Activated CD4-positive, alpha-beta T cell treated with anti-CD3 and anti-CD28 coated beads, Interleukin-2, Interleukin-4, amounts not matched to agents 100 ng/mL and 50 ng/mL, durations not matched to agents 16 hours and 8 hours (primary cell): ENCODE data around the gene FITM1.

Experiments
- DNase-seq: peaks from one replicate; pipeline ENCODE4 v3.0.0-alpha.2; 2020; ENCODE audit warnings: low spot score

The FITM1 gene

DNA sequence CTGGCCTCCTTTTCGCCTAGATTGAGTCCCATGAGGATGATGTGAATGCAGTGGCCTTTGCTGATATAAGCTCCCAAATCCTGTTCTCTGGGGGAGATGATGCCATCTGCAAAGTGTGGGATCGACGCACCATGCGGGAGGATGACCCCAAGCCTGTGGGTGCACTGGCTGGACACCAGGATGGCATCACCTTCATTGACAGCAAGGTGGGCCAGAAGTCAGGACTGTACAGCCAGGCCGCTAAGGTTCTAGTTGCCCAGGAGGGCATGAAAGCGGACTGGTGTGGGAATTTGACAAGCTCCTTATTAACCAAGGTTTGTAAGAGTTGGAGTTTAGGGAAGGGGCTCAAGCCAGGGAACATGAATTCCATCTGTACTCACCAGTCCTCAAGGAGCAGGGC, 10.8 kb upstream of the FITM1 start:
- DNase-seq = no peak

DNA sequence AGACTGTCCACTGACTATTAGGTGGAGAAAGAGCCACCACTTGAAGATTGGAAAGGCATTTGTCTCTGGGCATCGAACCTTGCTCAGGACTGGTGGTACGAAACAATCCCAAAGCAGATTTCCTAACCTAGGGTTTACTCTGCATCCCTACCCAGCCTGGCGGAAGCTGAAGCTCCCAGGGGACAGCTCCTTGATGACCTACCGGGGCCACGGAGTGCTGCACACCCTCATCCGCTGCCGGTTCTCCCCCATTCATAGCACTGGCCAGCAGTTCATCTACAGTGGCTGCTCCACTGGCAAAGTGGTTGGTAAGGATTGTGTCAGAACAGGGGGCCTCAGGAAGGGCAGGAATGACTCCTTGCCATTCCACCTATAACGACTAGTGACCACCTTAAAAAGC, 9.2 kb upstream of the FITM1 start:
- DNase-seq = no peak

DNA sequence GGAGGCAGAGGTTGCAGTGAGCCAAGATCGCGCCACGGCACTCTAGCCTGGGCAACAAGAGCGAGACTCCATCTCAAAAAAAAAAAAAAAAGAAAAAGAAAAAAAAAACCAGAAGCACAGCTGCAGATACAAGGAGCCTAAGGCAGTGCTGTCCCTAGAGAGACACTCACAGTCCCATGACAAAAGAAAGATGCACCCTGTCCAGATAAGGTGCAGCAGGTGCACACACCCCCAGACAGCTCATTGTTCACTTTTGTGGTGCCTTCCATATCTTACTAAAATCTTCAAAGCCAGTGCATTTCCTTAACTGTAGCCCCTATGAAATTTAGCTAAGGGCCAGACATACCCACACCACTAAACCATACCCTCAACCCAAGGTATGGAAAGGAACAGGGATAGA, 8.0 kb upstream of the FITM1 start:
- DNase-seq = no peak

DNA sequence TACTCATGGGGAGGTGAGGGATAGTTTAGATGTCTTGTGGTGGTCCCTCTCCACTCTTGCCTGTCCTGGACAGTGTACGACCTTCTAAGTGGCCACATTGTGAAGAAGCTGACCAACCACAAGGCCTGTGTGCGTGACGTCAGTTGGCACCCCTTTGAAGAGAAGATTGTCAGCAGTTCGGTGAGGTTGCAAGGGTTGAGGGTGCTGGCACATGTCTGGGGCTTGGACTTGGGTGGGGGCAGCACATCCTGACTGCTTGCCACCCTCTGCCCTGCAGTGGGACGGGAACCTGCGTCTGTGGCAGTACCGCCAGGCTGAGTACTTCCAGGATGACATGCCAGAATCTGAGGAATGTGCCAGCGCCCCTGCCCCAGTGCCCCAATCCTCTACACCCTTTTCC, 7.6 kb upstream of the FITM1 start:
- no peak for DNase-seq

DNA sequence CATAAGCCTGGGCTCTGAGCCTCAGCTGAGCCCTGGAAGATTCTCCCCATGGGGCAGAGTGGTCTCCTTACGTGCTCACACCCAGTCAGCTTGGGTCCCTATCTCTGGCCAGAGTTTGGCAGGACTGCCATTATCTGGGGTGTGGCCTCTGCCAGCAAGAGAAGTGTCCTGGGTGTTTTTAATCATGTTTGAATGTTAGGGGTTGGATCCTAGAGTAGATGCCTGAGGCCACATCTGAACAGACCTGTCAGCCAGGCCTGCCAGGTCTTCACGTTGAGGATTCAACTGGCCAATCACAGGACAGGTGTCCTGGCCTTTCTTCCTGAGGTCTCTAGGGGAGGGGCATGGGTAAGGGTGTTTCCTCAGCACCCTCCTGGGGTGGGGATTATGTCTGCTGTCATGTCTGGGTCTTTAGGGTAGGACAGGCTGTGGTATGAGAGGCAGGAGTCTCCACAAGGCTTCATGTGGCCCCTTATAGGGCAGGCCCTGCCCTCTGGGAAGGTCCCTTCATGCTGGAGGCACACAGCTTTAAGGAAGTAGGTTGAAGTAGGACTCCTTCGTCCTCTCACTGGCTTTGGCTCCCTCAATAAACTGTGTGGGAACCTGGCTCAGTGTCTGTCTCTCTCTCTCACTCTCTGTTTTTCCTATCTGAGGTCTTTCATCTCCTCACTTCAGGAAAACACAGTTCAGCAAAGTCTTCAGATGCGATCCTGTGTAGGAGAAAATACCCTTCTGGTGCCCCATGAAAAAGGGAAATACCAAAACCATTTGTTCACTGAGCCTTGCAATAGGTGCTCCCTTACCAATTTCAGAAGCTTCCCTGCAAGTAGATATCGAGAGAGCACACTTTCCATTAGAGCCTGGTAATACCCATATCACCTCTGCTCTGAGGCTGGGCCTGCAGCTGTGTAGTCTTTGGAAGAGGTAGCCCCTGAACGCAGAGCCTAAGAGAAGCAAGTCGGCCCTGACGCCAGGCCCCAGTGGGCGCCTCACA, 6.7 kb upstream of the FITM1 start:
- DNase-seq = no peak

DNA sequence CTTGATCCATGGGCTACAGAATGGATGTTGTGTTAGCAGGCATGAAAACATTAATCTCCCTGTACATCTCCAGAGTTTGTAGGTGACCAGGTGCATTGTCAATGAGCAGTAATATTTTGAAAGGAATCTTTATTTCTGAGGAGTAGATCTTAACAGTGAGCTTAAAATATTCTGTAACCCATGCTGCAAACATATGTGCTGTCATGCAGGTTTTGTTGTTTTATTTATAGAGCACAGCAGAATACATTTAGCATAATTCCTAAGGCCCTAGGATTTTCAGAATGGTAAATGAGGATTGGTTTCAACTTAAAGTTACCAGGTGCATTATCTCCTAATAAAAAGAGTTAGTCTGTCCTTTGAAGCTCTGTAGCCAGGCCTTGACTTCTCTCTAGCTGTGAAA, 3.5 kb upstream of the FITM1 start:
- no peak for DNase-seq

DNA sequence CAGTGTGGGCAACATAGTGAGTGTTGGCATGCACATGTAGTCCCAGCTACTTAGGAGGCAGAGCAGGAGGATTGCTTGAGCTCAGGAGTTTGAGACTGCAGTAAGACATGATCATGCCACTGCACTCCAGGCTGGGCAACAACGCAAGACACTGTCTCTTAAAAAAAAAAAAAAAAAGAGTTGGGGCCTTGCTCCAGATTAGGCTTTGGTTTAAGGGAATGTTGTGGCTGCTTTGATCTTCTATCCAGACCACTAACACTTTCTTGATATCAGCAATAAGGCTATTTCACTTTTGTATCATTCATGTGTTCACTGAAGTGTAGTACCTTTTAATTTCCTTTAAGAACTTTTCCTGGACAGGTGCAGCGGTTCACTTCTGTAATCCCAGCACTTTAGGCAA, 2.8 kb upstream of the FITM1 start:
- no peak for DNase-seq

DNA sequence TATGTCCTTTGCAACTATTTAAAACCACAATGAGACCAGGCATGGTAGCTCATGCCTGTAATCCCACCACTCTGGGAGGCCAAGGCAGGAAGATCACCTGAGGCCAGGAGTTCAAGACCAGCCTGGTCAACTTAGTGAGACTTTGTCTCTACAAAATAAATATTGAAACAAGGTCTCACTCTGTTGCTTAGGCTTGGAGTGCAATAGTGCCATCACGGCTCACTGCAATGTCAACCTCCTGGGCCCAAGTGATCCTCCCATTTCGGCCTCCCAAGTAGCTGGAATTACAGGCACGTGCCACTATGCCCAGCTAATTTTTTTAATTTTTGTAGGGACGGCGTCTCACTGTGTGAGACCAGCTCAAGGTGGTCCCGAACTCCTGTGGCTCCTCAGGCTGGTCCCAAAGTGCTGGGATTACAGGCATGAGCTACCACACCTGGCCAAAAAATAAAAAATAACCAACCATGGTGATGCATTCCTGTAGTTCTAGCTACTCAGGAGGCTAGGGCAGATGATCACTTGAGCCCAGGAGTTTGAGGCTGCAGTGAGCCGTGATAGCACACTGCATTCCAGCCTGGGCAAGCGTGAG, 955 bp upstream of the FITM1 start:
- no peak for DNase-seq

DNA sequence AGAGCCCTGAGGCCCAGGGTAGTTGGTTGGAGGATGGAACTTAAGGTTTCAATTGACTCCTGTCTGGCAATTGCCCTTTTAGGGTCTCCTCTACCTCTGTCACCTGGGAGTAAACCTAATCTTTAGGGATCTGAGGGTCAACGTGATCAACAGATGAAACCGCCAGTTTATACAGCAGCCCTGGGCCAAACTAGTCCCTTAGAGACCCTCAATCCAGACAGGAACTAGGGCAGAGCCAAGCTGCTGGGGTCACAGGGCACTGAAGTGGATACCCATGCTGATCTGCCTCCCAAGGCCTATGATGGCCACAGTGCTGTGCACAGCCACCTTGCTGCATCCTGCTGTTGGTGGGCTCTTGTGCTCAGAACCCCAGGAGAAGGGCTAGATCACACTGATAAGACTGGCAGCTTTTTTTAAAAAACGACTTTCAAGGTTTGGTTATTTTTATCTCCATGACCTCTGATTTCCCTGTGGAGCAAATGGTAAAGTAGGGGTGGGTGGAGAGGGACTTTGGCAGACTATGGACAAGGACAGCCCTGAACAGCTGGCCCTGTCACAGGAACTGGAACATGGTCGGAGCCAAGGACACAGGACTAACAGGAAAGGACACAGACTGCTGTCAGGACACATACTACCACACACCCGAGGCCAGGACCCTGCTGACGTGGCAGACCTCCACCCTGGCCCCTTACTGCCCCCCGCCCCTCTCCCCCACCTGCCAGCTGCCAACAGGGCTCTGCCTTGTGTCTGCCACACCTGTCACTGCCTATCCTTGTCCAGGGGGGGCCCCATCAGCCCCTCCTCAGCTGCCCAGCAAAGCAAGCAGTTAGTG, 474 bp downstream of the FITM1 start:
- DNase-seq = no peak

DNA sequence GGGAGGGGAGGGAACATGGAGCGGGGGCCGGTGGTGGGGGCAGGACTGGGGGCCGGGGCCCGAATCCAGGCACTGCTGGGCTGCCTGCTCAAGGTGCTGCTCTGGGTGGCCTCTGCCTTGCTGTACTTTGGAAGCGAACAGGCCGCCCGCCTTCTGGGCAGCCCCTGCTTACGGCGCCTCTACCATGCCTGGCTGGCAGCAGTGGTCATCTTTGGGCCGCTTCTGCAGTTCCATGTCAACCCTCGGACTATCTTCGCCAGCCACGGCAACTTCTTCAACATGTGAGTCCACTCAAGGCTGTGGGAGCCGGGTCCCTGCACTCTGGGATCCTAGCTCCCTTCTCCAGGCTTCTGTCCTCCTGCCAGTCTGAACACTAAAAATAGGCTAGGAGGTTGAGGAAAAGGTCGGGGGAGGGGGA, 1.1 kb downstream of the FITM1 start:
- no peak for DNase-seq

DNA sequence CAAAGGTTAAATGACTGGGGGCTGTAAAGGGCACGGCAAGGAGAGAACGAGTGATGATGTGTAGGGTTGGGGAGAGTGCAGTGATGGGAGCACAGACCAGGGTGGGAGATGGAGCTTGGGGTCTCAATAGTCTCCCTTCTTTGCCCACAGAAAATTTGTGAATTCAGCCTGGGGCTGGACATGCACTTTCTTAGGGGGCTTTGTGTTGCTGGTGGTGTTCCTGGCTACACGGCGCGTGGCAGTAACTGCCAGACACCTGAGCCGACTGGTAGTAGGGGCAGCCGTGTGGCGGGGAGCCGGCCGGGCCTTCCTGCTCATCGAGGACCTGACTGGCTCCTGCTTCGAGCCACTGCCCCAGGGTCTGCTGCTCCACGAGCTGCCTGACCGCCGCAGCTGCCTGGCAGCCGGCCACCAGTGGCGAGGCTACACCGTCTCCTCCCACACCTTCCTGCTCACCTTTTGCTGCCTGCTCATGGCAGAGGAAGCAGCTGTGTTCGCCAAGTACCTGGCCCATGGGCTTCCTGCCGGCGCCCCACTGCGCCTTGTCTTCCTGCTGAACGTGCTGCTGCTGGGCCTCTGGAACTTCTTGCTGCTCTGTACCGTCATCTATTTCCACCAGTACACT, 1.7 kb downstream of the FITM1 start:
- DNase-seq = no peak

DNA sequence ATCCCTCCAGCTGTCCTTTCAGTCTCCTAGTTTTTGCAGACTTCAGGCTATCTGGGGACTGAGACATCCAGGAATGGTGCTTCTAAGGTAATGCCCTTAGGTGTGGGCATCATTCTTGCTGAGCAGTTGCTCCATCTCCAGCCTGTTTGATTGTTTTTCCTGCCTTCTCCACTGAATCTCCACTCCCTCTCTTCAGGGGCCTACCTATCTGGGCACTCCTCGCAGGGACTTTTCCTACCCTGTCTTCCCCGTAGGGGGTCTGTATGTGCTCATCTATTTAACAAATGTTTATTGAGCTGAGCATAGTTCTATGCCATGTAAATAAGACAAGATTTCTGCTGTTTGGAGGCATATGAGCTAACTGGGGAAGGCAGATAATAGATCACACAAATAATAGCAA, 2.5 kb downstream of the FITM1 start:
- DNase-seq = no peak

DNA sequence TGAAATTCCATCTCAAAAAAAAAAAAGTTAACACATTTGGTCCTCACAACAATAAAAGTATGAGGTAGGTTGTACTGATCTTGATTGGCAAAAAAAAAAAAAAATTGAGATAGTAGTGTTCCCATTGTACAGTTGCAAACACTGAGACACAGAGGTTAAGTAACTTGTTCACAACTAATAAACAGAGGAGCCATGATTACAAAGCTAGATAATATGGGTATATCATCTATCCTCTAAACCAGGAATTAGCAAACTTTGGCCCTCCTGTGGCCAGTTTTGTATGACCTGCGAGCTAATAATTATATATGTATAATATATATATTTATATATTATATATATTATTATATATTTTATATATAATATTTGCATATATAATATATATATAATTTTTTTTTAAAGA, 3.3 kb downstream of the FITM1 start:
- no peak for DNase-seq

DNA sequence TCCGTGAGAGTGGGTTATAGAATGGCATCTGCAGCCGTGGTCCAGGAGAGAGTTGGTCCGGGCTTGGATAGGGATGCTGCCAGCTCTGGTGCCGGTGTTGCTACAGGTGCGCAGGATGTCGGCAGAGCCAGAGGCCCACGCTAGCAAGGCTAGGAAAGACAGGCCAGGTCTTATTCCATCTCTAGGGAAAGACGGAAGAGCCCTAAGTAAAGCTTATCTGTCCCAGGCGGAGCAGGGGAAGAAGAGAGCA, 5.0 kb downstream of the FITM1 start:
- DNase-seq = no peak

DNA sequence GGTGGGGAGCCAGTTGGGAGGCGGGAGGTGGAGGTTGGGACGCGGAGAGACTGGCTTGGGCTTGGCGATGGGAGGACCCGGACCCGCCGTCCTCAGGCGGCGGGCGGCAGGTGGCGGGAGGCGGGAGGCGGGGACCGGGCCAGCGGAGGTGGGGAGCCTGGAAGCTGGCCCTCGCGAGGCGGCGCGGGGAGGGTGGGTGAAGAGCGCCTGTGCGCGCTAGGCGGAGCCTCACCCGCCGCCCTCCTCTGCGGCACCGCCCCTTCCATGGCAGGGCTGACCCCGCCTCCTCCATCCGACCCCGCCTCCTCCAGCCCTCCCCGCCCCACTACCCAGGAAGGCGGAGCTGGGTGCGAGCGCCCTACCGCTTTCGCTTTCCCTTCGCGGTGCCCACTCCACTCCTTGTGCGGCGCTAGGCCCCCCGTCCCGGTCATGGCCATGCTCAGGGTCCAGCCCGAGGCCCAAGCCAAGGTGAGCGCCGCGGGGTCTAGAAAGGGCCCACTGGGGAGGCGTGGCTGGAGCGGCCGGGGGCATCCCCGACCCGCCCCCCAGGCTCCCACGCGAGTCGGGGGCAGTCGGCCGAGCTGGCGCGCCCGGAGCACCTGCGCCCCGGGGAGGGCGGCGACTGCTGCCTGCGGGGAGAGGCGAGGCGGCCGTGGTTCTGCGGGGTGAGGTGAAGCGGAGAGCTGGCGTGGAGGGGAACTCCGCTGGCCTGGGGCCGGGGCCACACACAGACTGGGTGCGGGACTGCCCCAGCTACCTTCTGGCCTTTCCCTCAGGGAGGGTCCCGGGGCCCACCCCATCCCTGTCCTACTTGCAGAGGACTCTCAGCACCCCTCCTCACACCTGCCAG, 5.6 kb downstream of the FITM1 start, which contains the start of gene PSME1:
Gene PSME1 (plus strand): TSS at position 361 of the 850 bp plus-strand sequence. CDS start 69 bp downstream, at position 430.
- DNase-seq = peak; percentile 96

DNA sequence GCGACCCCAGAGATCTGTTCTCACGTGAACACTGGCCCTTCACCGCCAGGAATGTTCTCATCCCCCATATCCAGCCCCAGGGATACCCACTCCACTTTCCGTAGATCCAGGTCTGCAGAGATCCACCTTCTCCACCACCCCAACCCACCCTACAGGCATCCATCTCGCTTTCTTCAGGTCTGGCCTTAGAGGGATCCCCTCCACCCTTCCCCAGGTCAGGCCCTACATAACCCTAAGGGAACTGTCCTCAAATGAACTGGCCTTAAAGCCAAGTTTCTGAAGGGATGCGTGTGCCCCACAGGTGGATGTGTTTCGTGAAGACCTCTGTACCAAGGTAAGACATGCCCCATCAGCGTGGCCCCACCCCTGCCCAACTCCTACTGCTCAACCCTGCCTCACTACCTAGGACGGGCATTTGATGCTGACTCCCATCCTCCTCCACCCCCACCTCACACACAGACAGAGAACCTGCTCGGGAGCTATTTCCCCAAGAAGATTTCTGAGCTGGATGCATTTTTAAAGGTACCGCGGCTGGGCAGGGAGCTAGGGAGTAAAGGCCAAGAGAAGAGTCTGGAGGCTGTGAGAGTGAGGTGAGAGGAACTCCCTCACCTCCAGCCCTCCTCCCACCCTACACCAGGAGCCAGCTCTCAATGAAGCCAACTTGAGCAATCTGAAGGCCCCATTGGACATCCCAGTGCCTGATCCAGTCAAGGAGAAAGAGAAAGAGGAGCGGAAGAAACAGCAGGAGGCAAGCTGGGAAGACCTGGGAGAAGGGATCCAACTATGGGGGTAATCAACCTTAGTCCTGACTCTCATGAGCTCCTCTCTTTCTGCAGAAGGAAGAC, 6.4 kb downstream of the FITM1 start:
- no peak for DNase-seq

DNA sequence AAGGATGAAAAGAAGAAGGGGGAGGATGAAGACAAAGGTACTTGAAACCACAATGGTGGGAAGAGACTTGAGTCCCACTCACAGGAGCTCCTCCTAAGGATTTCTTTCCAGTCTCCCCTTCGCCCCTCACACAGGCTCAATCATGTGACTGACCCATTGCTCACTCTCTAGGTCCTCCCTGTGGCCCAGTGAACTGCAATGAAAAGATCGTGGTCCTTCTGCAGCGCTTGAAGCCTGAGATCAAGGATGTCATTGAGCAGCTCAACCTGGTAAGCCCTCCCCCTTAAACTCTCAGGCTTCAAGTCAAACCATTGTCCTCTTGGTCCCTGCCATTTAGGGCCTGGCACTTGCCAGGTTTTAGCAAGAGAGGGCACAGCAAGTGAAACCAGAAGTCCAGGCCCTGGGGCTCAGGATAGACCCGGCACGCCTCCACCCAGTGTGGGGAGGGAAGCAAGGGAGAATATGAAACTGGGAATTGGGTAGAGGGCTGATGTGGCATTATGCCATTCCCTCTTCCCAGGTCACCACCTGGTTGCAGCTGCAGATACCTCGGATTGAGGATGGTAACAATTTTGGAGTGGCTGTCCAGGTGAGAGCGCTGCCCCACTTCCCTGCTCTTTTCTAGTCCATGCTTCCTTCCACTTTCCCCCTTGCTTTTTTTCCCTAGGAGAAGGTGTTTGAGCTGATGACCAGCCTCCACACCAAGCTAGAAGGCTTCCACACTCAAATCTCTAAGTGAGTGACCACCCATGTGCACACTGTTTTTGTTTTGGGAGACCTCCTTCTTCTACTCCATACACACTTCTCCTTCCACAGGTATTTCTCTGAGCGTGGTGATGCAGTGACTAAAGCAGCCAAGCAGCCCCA, 7.3 kb downstream of the FITM1 start:
- DNase-seq = no peak

DNA sequence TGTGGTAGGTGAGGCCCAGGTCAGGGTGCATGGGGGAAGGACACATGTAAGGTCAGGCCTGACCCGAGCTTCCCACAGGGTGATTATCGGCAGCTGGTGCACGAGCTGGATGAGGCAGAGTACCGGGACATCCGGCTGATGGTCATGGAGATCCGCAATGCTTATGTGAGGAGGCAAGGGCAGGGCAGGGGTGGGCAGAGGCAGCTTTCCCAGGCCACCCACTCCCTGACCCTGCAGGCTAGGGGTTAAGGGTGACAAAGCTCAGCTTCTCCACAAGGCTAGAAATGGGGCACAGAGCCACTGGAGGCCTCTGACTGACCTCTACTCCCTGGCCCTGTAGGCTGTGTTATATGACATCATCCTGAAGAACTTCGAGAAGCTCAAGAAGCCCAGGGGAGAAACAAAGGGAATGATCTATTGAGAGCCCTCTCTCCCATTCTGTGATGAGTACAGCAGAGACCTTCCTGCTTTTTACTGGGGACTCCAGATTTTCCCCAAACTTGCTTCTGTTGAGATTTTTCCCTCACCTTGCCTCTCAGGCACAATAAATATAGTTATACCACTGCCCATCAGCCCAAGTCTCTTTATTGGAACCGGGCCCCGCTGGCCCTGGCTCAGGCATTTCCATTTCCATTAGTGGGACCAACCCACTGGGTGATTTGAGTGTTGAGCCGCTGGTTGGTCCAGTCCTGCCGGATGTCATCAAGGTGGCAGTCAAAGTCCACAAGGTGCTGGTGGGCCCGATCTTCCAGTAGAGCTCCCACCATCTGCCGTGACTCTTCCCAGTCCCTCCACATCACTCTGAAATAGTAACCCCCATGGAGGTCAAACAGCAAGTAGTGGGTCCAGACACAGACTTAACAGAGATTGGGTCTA, 8.2 kb downstream of the FITM1 start:
- no peak for DNase-seq
